Right lobe of liver (tissue), 6 donors: ENCODE measurements around the gene PCBD1. TPM values are rescaled to one million over a fixed set of nuclear protein-coding genes. Genes with fewer than 3 reads are reported as not detected.

Experiments used
- ATAC-seq, 4 donors: fragments of 200-7000 bp; cut with Tn5 transposase; one replicate each; pipeline ENCODE4 v1.9.1; 2020; ENCODE audit warnings: mild to moderate bottlenecking in 4 of 4, moderate library complexity in 4 of 4
- DNase-seq, 3 donors: peaks; one replicate each; pipeline ENCODE4 v3.0.0-alpha.2; 2020
- H3K27ac ChIP-seq, 3 donors: fragments of 200-600 bp; one replicate each; pipeline ENCODE4 v1.8.0; 2022
- H3K27me3 ChIP-seq, 2 donors: fragments of 200-600 bp; one replicate each; pipeline ENCODE4 v1.8.0; 2022
- H3K36me3 ChIP-seq, 4 donors: fragments of 200-600 bp; sonication (generic) in 1 of 4; one replicate each; pipeline versions ENCODE4 v1.5.1 to v1.8.0; 2017 to 2022; ENCODE audit warnings: control low read depth in 1 of 4
- H3K4me1 ChIP-seq, 4 donors: fragments of 200-600 bp; sonication (generic) in 1 of 4; one replicate each; pipeline versions ENCODE4 v1.5.1 to v1.8.0; 2017 to 2022; ENCODE audit warnings: control low read depth in 1 of 4
- H3K4me3 ChIP-seq, 3 donors: fragments of 200-600 bp; one replicate each; pipeline ENCODE4 v1.8.0; 2022
- H3K9me3 ChIP-seq, 4 donors: fragments of 200-600 bp; sonication (generic) in 1 of 4; one replicate each; pipeline versions ENCODE4 v1.5.1 to v1.8.0; 2017 to 2022; ENCODE audit warnings: control low read depth in 1 of 4
- POLR2A ChIP-seq: fragments of 450-650 bp; IDR thresholded peaks from one replicate; pipeline ENCODE4 v1.6.1; 2017; ENCODE audit warnings: antibody characterized with exemption, mild to moderate bottlenecking
- WGBS: methylation state at CpG from one replicate; pipeline ENCODE4 v1.1.6; 2018; ENCODE audit warnings: low coverage, low lambda C conversion rate; ENCODE audit not compliant: insufficient coverage; ENCODE audit errors: missing lambda C conversion rate; 5-methylcytosine and 5-hydroxymethylcytosine counted together
- intact Hi-C, 2 donors: fragments of 100-400 bp; cut with DNase I; formaldehyde crosslinking; loops; one replicate each; pipeline versions ENCODE4 v1.11.2 to v1.14.1; 2022
- total RNA-seq, 6 experiments: library from RNA; depleted of rRNA in 2 of 6; stranded (reverse); fragments of >200 nt in 2 of 6; fragmentation: NEBNext Ultra II Directional in 3 of 6; extraction: Animal tissue kit (Norgen Biotek cat#: 25700) in 3 of 6; gene quantifications; one replicate each; pipeline versions ENCODE4 v1.1.0 to v1.2.4, GENCODE V29; 2016 to 2023
- TF ChIP-seq, protein P1 (sequence below), 4 donors: fragments of 200-600 bp in 3 of 4; fragments of 450-650 bp in 1 of 4; IDR thresholded peaks; one replicate each; pipeline versions ENCODE4 v1.5.1 to v1.8.0; 2016 to 2022; ENCODE audit warnings: antibody characterized with exemption in 4 of 4, mild to moderate bottlenecking in 2 of 4
- donor health status: DM: no; HTN: yes; CAD: no.
- donor health status: DM: no; HTN: no; CAD: no.
- donor health status: DM: no; HTN: no; CAD: no.
- donor health status: DM: no; HTN: yes; CAD: no.
- donor health status: DM: no; HTN: yes; CAD: no.

PCBD1 gene
- total RNA-seq, 6 experiments from 2014 or later = 165 to 375 (median 230) TPM

DNA sequence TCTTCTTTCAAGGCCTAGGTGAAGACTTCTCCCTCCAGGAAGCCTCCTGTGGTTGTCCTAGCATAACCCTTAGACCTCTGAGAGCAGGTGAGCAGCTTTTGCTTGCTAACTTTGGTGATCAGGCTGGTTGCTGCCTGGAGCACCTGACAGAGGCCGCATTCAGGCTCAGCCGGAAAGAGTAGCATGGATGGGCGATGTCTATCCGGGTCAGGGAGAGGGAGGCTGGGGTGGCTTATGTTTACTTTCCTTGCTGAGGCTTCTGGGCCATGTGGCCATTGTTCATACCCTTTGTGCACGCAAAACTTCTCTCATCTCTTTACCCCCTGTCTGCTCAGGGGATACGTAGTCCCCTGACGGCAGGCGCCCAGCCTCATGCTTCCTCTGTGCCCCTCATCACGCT, 27.4 kb upstream of the PCBD1 start:
- 39% methylated on average over 2 of the region's 9 CpGs for WGBS
- H3K36me3 ChIP-seq = no peaks in the 10 kb centered on the region

DNA sequence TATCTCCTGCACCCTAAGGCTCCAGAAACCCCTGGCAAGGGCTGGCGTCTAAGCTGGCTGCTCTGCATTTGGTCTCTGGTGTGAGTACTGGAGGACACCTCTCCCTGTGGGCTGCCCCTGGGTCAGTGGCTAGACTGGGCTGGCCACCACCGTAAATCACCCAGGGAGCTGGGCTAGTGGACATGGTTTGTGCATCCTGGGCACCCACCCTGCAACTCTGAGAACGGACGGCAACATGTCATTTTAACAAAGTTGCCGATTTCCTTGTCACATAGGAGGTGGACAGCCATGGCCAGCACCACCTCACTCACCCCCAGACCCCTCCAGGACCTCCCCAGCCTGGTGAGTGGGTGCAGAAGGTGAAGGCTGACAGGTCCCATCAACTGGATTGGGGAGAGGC, 26.8 kb upstream of the PCBD1 start:
- H3K4me1 ChIP-seq = no peaks in the 10 kb centered on the region
- DNase-seq (peak in 1 of 3 donors; percentile 21), ATAC-seq (no peak)
- H3K4me3 ChIP-seq = no peak overlapping the region
- no peaks in the 10 kb centered on the region for H3K9me3 ChIP-seq
- H3K36me3 ChIP-seq = no peaks in the 10 kb centered on the region
- WGBS = no CpG with 5 or more reads among the region's 5 CpGs
- no peak overlapping the region for H3K27ac ChIP-seq
- no peaks in the 10 kb centered on the region for H3K27me3 ChIP-seq
- TF ChIP-seq, protein P1, sequence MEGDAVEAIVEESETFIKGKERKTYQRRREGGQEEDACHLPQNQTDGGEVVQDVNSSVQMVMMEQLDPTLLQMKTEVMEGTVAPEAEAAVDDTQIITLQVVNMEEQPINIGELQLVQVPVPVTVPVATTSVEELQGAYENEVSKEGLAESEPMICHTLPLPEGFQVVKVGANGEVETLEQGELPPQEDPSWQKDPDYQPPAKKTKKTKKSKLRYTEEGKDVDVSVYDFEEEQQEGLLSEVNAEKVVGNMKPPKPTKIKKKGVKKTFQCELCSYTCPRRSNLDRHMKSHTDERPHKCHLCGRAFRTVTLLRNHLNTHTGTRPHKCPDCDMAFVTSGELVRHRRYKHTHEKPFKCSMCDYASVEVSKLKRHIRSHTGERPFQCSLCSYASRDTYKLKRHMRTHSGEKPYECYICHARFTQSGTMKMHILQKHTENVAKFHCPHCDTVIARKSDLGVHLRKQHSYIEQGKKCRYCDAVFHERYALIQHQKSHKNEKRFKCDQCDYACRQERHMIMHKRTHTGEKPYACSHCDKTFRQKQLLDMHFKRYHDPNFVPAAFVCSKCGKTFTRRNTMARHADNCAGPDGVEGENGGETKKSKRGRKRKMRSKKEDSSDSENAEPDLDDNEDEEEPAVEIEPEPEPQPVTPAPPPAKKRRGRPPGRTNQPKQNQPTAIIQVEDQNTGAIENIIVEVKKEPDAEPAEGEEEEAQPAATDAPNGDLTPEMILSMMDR (IDR thresholded peaks at IDR 0.05) = no peak
- no peak for TF ChIP-seq POLR2A
- intact Hi-C loops = no loop called here

More for the DNA sequence above, 27.4 kb upstream of the PCBD1 start:
- Histone ChIP-seq H3K4me3 (no peak overlapping the region), H3K27ac (no peak overlapping the region), H3K27me3 (no peaks in the 10 kb centered on the region), H3K9me3 (no peaks in the 10 kb centered on the region), H3K4me1 (no peaks in the 10 kb centered on the region)
- DNase-seq (peak in 1 of 3 donors; percentile 32), ATAC-seq (no peak)
- intact Hi-C loops = no loop called here
- TF ChIP-seq, protein P1 (IDR thresholded peaks at IDR 0.05) = no peak
- TF ChIP-seq POLR2A = no peak

DNA sequence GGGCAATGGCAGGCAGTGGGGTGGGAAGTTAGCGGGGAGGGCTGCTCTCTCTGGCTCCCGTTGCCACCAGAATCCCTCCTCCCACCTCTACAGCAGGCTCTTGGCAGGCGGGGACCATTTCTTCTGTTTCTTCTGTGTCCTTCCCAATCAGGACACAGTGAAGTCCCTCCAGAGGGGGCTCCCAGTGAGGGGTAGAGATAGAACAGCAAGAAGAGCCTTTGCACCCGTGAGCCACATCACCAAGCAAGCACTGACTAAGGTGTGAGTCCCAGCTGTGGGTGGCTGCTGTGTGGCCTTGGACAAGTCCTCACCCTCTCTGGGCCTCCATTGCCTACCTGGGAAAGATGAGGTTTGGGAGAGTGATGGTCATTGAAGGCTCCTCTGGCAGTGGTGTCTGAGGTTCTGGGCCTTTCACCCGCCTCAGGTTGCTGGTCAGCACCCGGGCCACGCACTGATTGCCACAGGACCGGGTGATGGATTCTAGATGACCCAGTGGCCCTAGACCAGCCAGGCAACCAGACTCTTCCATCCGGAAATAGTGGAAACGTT, 26.0 kb upstream of the PCBD1 start:
- DNase-seq (peak in 1 of 3 donors; percentile 24), ATAC-seq (no peak)
- WGBS = 56% methylated on average over 4 of the region's 10 CpGs
- H3K36me3 ChIP-seq = no peaks in the 10 kb centered on the region
- intact Hi-C loops = no loop called here
- no peaks in the 10 kb centered on the region for H3K9me3 ChIP-seq
- TF ChIP-seq, protein P1 (IDR thresholded peaks at IDR 0.05) = no peak
- no peak for TF ChIP-seq POLR2A
- no peak overlapping the region for H3K27ac ChIP-seq
- no peaks in the 10 kb centered on the region for H3K27me3 ChIP-seq
- H3K4me1 ChIP-seq = no peaks in the 10 kb centered on the region
- no peak overlapping the region for H3K4me3 ChIP-seq

GRCh38 chr10:70913893-70914240, 25.5 kb upstream of the PCBD1 start:
- no peak for ATAC-seq
- Histone ChIP-seq H3K27me3 (no peaks in the 10 kb centered on the region), H3K36me3 (no peaks in the 10 kb centered on the region), H3K27ac (no peak overlapping the region), H3K4me3 (no peak overlapping the region), H3K4me1 (no peaks in the 10 kb centered on the region), H3K9me3 (no peaks in the 10 kb centered on the region)
- TF ChIP-seq, protein P1 (IDR thresholded peaks at IDR 0.05) = no peak
- TF ChIP-seq POLR2A = no peak
- intact Hi-C loops = no loop called here
- DNase-seq = peak in 1 of 3 donors; percentile 2
- WGBS = 100% methylated on average over 1 of the region's 3 CpGs
